Brain microvascular endothelial cell (primary cell): Measurements from ENCODE around the gene CD72.

ENCODE experiments used
- DNase-seq: peaks from one replicate; pipeline ENCODE4 v3.0.0-alpha.2; 2020
- H3K27ac ChIP-seq: fragments of 250-450 bp; sonication (Bioruptor Pico); 2 replicates; pipeline ENCODE4 v1.5.1; 2020; ENCODE audit warnings: mild to moderate bottlenecking, moderate library complexity
- H3K27me3 ChIP-seq: fragments of 250-450 bp; sonication (Bioruptor Pico); replicated peaks from 2 replicates; pipeline ENCODE4 v1.5.1; 2020; ENCODE audit warnings: mild to moderate bottlenecking
- H3K36me3 ChIP-seq: fragments of 250-450 bp; sonication (Bioruptor Pico); replicated peaks from 2 replicates; pipeline ENCODE4 v1.5.1; 2020; ENCODE audit warnings: mild to moderate bottlenecking
- H3K4me3 ChIP-seq: 2 replicates; pipeline ENCODE4 v1.5.1; 2011; ENCODE audit warnings: low read depth, mild to moderate bottlenecking, control low read depth, low read length, moderate library complexity
- CTCF ChIP-seq: IDR thresholded peaks from 2 replicates; pipeline ENCODE4 v1.5.1; 2011; ENCODE audit warnings: low read depth, mild to moderate bottlenecking, moderate library complexity, low read length, control low read depth, inconsistent platforms; ENCODE audit errors: missing control alignments
- in situ Hi-C: cut with HindIII; loops from 2 replicates; pipeline ENCODE4 v1.10.0; 2017; ENCODE audit warnings: low sequenced_read_pairs, low pct_ligation_motif_present

Gene CD72

GRCh38 chr9:35618325-35618727 is at the start of gene CD72:
CD72 (minus strand) TSS chr9:35618413; CDS start chr9:35618303, 110 bp downstream.
- Histone ChIP-seq H3K36me3 (no peaks in the 10 kb centered on the region), H3K4me3 (peak within 1 kb of the TSS; percentile 41), H3K27me3 (peaks cover 13% of the 10 kb centered on the region), H3K27ac (no peak within 1 kb of the TSS)
- in situ Hi-C loops = no loop called here
- TF ChIP-seq CTCF = no peak
- no peak for DNase-seq

- in situ Hi-C loops = no loop called here
These were observed 49.7 kb upstream of the CD72 start for GRCh38 chr9:35667939-35668338.

GRCh38 chr9:35666549-35666948 is 48.3 kb upstream of the CD72 start:
- H3K4me3 ChIP-seq = no peak overlapping the region
- H3K36me3 ChIP-seq = no peaks in the 10 kb centered on the region
- in situ Hi-C loops = no loop called here
- no peak overlapping the region for H3K27ac ChIP-seq
- no peak for TF ChIP-seq CTCF
- no peak for DNase-seq
- H3K27me3 ChIP-seq = no peaks in the 10 kb centered on the region

More at GRCh38 chr9:35667939-35668338, 49.7 kb upstream of the CD72 start:
- Histone ChIP-seq H3K4me3 (no peak overlapping the region), H3K27ac (no peak overlapping the region), H3K27me3 (no peaks in the 10 kb centered on the region), H3K36me3 (no peaks in the 10 kb centered on the region)
- TF ChIP-seq CTCF = no peak
- no peak for DNase-seq

- Histone ChIP-seq H3K36me3 (no peaks in the 10 kb centered on the region), H3K4me3 (no peak overlapping the region), H3K27me3 (no peaks in the 10 kb centered on the region), H3K27ac (no peak overlapping the region)
- peak; percentile 26 for DNase-seq
- no peak for TF ChIP-seq CTCF
- in situ Hi-C loops = no loop called here
These were observed 47.8 kb upstream of the CD72 start for GRCh38 chr9:35666045-35666444.

- Histone ChIP-seq H3K4me3 (peak overlapping the region; percentile 66), H3K36me3 (peaks cover 3% of the 10 kb centered on the region), H3K27ac (no peak overlapping the region), H3K27me3 (no peaks in the 10 kb centered on the region)
- no peak for DNase-seq
- in situ Hi-C loops = no loop called here
- TF ChIP-seq CTCF = no peak
These were observed 47.2 kb upstream of the CD72 start for GRCh38 chr9:35665471-35665818.
